ENCODE measurements around the gene KDM4B. TPM values are rescaled to one million over a fixed set of nuclear protein-coding genes. Genes with fewer than 3 reads are reported as not detected.

The KDM4B gene
- total RNA-seq, 4 donors from 2014 or later, result 14.0 to 39.9 (median 19.5) TPM

DNA sequence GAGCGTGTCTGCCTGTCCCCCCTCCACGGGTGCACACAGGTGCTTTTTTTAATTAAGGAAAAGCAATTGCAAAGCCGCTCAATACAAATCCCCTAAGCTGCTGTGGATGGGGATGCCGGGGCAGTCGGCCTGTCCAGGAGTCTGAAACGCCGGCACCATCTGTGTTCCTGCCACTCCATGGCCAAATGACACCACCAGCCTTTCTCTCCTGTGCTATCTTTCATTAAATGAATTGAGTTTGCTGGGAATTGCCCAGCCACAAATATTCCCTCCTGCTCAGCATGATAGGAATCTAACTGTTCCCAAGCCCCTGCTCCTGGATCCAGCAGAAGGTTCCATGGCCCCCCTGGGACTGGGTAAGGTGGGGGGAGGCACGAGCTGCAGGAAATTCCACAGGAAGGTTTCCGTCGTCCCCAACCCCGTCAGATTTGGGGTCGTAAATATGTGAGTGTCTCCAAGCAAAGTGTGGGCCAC lies 139.2 kb downstream of the KDM4B start:
- Histone ChIP-seq H3K4me3 (no peak overlapping the region), H3K36me3 (peaks cover 10 to 95% (median 18%) of the 10 kb centered on the region in 3 donors), H3K27me3 (no peaks in the 10 kb centered on the region), H3K4me1 (peaks cover 2 to 18% (median 3%) of the 10 kb centered on the region in 3 donors), H3K27ac (no peak overlapping the region), H3K9me3 (no peaks in the 10 kb centered on the region)
- TF ChIP-seq, protein P1, sequence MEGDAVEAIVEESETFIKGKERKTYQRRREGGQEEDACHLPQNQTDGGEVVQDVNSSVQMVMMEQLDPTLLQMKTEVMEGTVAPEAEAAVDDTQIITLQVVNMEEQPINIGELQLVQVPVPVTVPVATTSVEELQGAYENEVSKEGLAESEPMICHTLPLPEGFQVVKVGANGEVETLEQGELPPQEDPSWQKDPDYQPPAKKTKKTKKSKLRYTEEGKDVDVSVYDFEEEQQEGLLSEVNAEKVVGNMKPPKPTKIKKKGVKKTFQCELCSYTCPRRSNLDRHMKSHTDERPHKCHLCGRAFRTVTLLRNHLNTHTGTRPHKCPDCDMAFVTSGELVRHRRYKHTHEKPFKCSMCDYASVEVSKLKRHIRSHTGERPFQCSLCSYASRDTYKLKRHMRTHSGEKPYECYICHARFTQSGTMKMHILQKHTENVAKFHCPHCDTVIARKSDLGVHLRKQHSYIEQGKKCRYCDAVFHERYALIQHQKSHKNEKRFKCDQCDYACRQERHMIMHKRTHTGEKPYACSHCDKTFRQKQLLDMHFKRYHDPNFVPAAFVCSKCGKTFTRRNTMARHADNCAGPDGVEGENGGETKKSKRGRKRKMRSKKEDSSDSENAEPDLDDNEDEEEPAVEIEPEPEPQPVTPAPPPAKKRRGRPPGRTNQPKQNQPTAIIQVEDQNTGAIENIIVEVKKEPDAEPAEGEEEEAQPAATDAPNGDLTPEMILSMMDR (IDR thresholded peaks at IDR 0.05), result no peak
- TF ChIP-seq POLR2A (IDR thresholded peaks at IDR 0.05), result no peak
- intact Hi-C loops (cut with DNase I), result no loop called here
- DNase-seq, result no peak
- WGBS, 2 donors, result 90 to 96% methylated on average over 8 to 9 of the region's 12 CpGs

DNA sequence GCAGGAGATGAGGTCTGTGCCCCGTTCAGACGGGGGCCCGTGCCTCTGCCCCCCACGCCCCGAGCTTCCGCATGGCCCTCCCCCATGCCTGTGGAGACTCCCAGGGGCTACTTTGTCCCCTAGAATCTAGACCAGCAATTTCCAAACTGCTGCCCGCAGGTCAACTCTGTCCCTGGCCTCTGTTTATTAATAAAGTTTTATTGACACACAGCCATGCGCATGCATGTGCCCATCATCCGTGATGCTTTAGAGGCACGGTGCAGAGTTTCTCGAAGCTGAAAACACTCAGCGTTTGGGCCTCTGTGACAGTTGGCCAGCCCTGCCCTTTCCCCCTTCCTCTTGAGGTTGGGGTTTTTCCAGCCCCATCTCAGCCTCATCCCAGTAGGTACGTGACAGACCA lies 140.0 kb downstream of the KDM4B start:
- Histone ChIP-seq H3K27me3 (no peaks in the 10 kb centered on the region), H3K4me1 (peaks cover 0 to 11% (median 0%) of the 10 kb centered on the region in 3 donors), H3K36me3 (peaks cover 10 to 95% (median 18%) of the 10 kb centered on the region in 3 donors), H3K9me3 (no peaks in the 10 kb centered on the region), H3K4me3 (no peak overlapping the region), H3K27ac (no peak overlapping the region)
- intact Hi-C loops (cut with DNase I), result no loop called here
- no peak for TF ChIP-seq POLR2A (IDR thresholded peaks at IDR 0.05)
- WGBS, 2 donors, result 88 to 93% methylated on average over 3 to 11 of the region's 13 CpGs
- DNase-seq, result no peak

DNA sequence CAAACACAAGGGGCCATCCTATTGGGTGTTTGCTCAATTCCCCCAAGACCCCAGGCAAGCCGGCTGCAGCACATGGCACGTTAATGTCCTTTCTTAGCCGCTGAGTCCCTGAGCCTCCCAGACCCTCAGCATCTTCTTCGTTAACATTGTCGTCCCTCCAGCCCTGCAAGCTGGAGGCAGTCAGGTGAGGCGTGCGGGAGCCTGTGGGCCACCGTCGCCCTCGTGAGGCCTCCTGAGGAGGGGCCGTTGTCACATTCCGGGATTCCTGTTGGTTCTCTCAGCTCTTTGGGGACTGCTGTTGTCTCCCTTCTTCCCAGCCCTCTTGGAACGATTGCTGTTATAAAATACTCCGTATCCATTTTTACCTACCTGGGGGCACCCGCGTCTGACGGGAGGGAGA lies 140.6 kb downstream of the KDM4B start:
- Histone ChIP-seq H3K27ac (no peak overlapping the region), H3K9me3 (no peaks in the 10 kb centered on the region), H3K4me1 (peaks cover 0 to 5% (median 0%) of the 10 kb centered on the region in 3 donors), H3K4me3 (no peak overlapping the region), H3K36me3 (peaks cover 13 to 100% (median 18%) of the 10 kb centered on the region in 3 donors), H3K27me3 (no peaks in the 10 kb centered on the region)
- TF ChIP-seq, protein P1 (IDR thresholded peaks at IDR 0.05), result no peak
- TF ChIP-seq POLR2A (IDR thresholded peaks at IDR 0.05), result no peak
- intact Hi-C loops (cut with DNase I), result no loop called here
- 84 to 91% methylated on average over 10 to 17 of the region's 17 CpGs for WGBS, 2 donors
- DNase-seq, result no peak

DNA sequence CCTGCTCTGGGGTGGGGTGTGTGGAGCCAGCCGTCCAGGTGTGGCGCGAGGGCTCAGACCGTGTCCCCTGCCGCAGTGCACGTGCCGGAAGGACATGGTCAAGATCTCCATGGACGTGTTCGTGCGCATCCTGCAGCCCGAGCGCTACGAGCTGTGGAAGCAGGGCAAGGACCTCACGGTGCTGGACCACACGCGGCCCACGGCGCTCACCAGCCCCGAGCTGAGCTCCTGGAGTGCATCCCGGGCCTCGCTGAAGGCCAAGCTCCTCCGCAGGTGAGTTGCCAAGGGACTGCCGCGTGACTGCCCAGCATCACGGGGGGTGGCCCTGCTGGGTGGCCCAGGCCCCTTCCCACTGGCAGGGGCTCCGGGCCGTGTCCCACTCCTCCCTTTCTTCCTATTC lies 141.6 kb downstream of the KDM4B start:
- 91 to 95% methylated on average over 8 to 14 of the region's 27 CpGs for WGBS, 2 donors
- Histone ChIP-seq H3K36me3 (peaks cover 13 to 100% (median 18%) of the 10 kb centered on the region in 3 donors), H3K27me3 (no peaks in the 10 kb centered on the region), H3K4me1 (no peaks in the 10 kb centered on the region), H3K27ac (no peak overlapping the region), H3K9me3 (no peaks in the 10 kb centered on the region), H3K4me3 (no peak overlapping the region)
- intact Hi-C loops (cut with DNase I), result no loop called here
- no peak for DNase-seq
- no peak for TF ChIP-seq POLR2A (IDR thresholded peaks at IDR 0.05)
- TF ChIP-seq, protein P1 (IDR thresholded peaks at IDR 0.05), result no peak

DNA sequence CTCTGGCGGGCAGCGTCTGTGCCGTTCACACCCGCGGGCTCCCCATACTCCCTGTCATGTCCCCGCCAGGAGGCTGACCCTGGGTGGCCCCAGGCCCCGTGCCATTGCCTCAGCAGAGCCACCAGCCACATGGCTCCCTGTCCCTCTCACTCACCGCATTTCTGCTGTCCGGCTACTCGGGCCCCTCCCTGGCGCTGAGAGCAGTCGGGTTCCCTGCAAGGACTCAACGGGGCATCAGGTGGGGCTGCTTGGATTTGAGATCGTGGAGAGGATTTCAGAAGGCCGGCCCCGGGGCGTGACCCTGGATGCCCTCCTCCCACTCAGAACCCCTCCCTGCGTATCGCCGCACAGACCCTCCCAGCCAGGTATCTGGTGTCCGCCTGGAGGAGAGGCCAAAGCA lies 142.1 kb downstream of the KDM4B start:
- Histone ChIP-seq H3K4me1 (no peaks in the 10 kb centered on the region), H3K27ac (no peak overlapping the region), H3K9me3 (no peaks in the 10 kb centered on the region), H3K27me3 (no peaks in the 10 kb centered on the region), H3K4me3 (no peak overlapping the region), H3K36me3 (peaks cover 13 to 98% (median 18%) of the 10 kb centered on the region in 3 donors)
- intact Hi-C loops (cut with DNase I), result no loop called here
- 90 to 94% methylated on average over 4 to 8 of the region's 21 CpGs for WGBS, 2 donors
- TF ChIP-seq, protein P1 (IDR thresholded peaks at IDR 0.05), result no peak
- TF ChIP-seq POLR2A (IDR thresholded peaks at IDR 0.05), result no peak
- no peak for DNase-seq

DNA sequence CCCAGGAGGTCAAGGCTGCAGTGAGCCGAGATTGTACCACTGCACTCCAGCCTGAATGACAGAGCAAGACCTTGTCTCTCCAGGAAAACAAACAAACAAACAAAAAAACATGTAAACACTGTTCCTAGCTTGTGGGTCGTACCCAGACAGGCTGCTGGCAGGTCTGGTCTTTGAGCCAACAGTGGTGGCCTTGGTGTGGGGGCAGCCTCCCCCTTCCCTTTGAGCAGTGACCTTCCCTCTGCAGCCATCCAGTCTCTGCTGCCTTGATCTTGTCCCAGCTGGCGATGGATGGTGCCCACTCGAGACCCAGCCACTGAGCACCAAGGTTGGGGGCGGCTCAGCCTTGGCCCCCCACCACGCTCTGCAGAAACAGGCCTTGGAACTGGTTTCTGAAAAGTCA lies 143.3 kb downstream of the KDM4B start:
- H3K4me1 ChIP-seq, result no peaks in the 10 kb centered on the region
- no peak overlapping the region for H3K4me3 ChIP-seq
- WGBS, 2 donors, result 94 to 95% methylated on average over 5 to 6 of the region's 6 CpGs
- H3K27me3 ChIP-seq, result no peaks in the 10 kb centered on the region
- peaks cover 8 to 93% (median 9%) of the 10 kb centered on the region in 3 donors for H3K36me3 ChIP-seq
- intact Hi-C loops (cut with DNase I), result no loop called here
- no peak overlapping the region for H3K27ac ChIP-seq
- DNase-seq, result no peak
- H3K9me3 ChIP-seq, result no peaks in the 10 kb centered on the region
- TF ChIP-seq, protein P1 (IDR thresholded peaks at IDR 0.05), result no peak
- no peak for TF ChIP-seq POLR2A (IDR thresholded peaks at IDR 0.05)
